A673 (cell line): Measurements from ENCODE around the gene LONP2. TPM values are rescaled to one million over a fixed set of nuclear protein-coding genes. Genes with fewer than 3 reads are reported as not detected.

Experiments
- BruUV-seq: library from RNA; stranded (reverse); fragments of 400-500 nt; replicated peaks from 2 replicates; lab custom pipeline; 2021; lab: Mats Ljungman, UMichigan
- CTCF ChIA-PET: fragments of 300-600 bp; sonication (Branson Sonifier 250); formaldehyde crosslinking; loops from one replicate; lab custom pipeline; 2022; ENCODE audit warnings: antibody characterized with exemption; lab: Charles Lee
- POLR2A ChIA-PET: fragments of 300-600 bp; sonication (Branson Sonifier 250); formaldehyde crosslinking; loops from one replicate; lab custom pipeline; 2022; ENCODE audit warnings: antibody characterized with exemption; ENCODE audit not compliant: low non-redundant PET; lab: Charles Lee
- DNase-seq: peaks from one replicate; pipeline ENCODE4 v3.0.0-alpha.2; 2015; ENCODE audit warnings: low spot score
- H3K27ac ChIP-seq: fragments of 200-600 bp; sonication (generic); 2 replicates; pipeline ENCODE4 v1.5.1; 2016; ENCODE audit warnings: mixed run types, low read depth, mild to moderate bottlenecking, mixed read lengths, antibody characterized with exemption, low read length; ENCODE audit not compliant: poor library complexity, severe bottlenecking
- H3K27me3 ChIP-seq: fragments of 200-600 bp; sonication (generic); replicated peaks from 2 replicates; pipeline ENCODE4 v1.6.1; 2017; ENCODE audit warnings: mixed run types, low read depth, mild to moderate bottlenecking, mixed read lengths, antibody characterized with exemption, low read length; ENCODE audit not compliant: insufficient read depth, poor library complexity
- H3K36me3 ChIP-seq: fragments of 200-600 bp; sonication (generic); 2 replicates; pipeline ENCODE4 v1.6.1; 2016; ENCODE audit warnings: mixed run types, mild to moderate bottlenecking, mixed read lengths, antibody characterized with exemption, low read length; ENCODE audit not compliant: insufficient read depth, poor library complexity, severe bottlenecking
- H3K4me1 ChIP-seq: fragments of 200-600 bp; sonication (generic); 2 replicates; pipeline ENCODE4 v1.6.1; 2017; ENCODE audit warnings: mixed run types, mild to moderate bottlenecking, mixed read lengths, antibody characterized with exemption, low read length; ENCODE audit not compliant: insufficient read depth, poor library complexity, severe bottlenecking
- H3K4me3 ChIP-seq: fragments of 200-600 bp; sonication (generic); 2 replicates; pipeline ENCODE4 v1.5.1; 2016; ENCODE audit warnings: low read depth, mixed run types, mild to moderate bottlenecking, mixed read lengths, low read length; ENCODE audit not compliant: poor library complexity, severe bottlenecking
- H3K9me3 ChIP-seq: fragments of 200-600 bp; sonication (generic); 2 replicates; pipeline ENCODE4 v1.6.1; 2016; ENCODE audit warnings: mixed run types, low read depth, mild to moderate bottlenecking, mixed read lengths, antibody characterized with exemption, low read length; ENCODE audit not compliant: poor library complexity, severe bottlenecking
- CTCF ChIP-seq: fragments of 300-800, 200-600 bp; sonication (generic); conservative IDR thresholded peaks from 2 replicates; pipeline ENCODE4 v1.5.1; 2017; ENCODE audit warnings: low read depth, mild to moderate bottlenecking, antibody characterized with exemption, low read length, moderate library complexity, mixed read lengths
- EZH2 ChIP-seq: fragments of 200-600 bp; sonication (generic); IDR thresholded peaks from 2 replicates; pipeline ENCODE4 v1.6.1; 2017; ENCODE audit warnings: borderline replicate concordance, low read depth, mild to moderate bottlenecking, mixed read lengths, antibody characterized with exemption, low read length; ENCODE audit not compliant: poor library complexity, severe bottlenecking
- intact Hi-C: fragments of 100-400 bp; cut with micrococcal nuclease; formaldehyde crosslinking; loops from one replicate; pipeline ENCODE4 v1.10.0; 2022; ENCODE audit not compliant: unreplicated experiment
- total RNA-seq: library from RNA; stranded (reverse); gene quantifications from 2 replicates; pipeline ENCODE4 v1.2.3, GENCODE V29; 2021

The LONP2 gene
- total RNA-seq, 1 experiment from 2014 or later: 48.8 TPM

GRCh38 chr16:48284772-48285409, 40.8 kb downstream of the LONP2 start:
- CTCF ChIA-PET: interaction anchor here (0.5 kb wide), 1 partner anchor 34 kb away, joined by 3 read pairs; no protein-coding TSS in a partner anchor
- H3K4me3 ChIP-seq: no peak overlapping the region
- no peak overlapping the region for H3K27ac ChIP-seq
- TF ChIP-seq CTCF (no peak), EZH2 (no peak)
- DNase-seq: no peak
- POLR2A ChIA-PET: no interaction called here
- H3K36me3 ChIP-seq: peaks cover 18% of the 10 kb centered on the region
- no TSS peak for BruUV-seq
- no peaks in the 10 kb centered on the region for H3K27me3 ChIP-seq
- intact Hi-C loops: no loop called here
- H3K4me1 ChIP-seq: no peaks in the 10 kb centered on the region
- peaks cover 9% of the 10 kb centered on the region for H3K9me3 ChIP-seq

GRCh38 chr16:48287239-48287638, 43.1 kb downstream of the LONP2 start:
- CTCF ChIA-PET: no interaction called here
- intact Hi-C loops: no loop called here
- H3K36me3 ChIP-seq: peaks cover 21% of the 10 kb centered on the region
- peaks cover 9% of the 10 kb centered on the region for H3K9me3 ChIP-seq
- no peak overlapping the region for H3K27ac ChIP-seq
- DNase-seq: no peak
- no peaks in the 10 kb centered on the region for H3K4me1 ChIP-seq
- POLR2A ChIA-PET: no interaction called here
- TF ChIP-seq EZH2 (no peak), CTCF (no peak)
- no TSS peak for BruUV-seq
- H3K27me3 ChIP-seq: no peaks in the 10 kb centered on the region
- H3K4me3 ChIP-seq: no peak overlapping the region

GRCh38 chr16:48291303-48291702, 47.2 kb downstream of the LONP2 start:
- no TSS peak for BruUV-seq
- ChIA-PET POLR2A (no interaction called here), CTCF (no interaction called here)
- Histone ChIP-seq H3K9me3 (peaks cover 9% of the 10 kb centered on the region), H3K36me3 (peaks cover 24% of the 10 kb centered on the region), H3K4me1 (no peaks in the 10 kb centered on the region), H3K27ac (no peak overlapping the region), H3K27me3 (no peaks in the 10 kb centered on the region), H3K4me3 (no peak overlapping the region)
- TF ChIP-seq EZH2 (no peak), CTCF (no peak)
- DNase-seq: no peak
- intact Hi-C loops: no loop called here
